NCI-H187 treated with DMSO at 0.1 percent for 48 hours (cell line): Measurements from ENCODE around the gene GNAS-AS1.

ENCODE experiments used
- DNase-seq: peaks from one replicate; lab custom pipeline; 2025; lab: John Stamatoyannopoulos, UW

Gene GNAS-AS1

GRCh38 chr20:58778760-58779159, 71.9 kb downstream of the GNAS-AS1 start:
- DNase-seq, result no peak

DNA sequence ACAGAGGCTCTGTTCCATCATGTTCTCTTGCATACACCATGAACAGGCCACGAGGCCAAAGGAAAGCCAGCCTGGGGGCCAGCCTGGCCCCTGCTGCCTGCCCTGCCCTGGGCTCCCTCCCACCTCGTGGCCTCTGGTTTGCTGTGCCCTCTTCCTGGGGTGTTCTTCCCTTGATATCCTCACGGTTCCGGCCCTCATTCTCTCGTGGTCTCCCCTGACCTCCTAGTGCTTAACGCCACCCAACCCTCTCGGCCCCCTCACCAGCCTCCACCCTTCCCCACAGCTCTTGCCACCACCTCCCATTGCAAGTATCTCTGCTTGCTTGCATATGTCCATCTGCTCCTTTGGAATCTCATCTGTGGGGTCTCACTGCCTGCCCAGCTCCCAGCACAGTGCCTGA, 73.0 kb downstream of the GNAS-AS1 start:
- DNase-seq, result no peak

DNA sequence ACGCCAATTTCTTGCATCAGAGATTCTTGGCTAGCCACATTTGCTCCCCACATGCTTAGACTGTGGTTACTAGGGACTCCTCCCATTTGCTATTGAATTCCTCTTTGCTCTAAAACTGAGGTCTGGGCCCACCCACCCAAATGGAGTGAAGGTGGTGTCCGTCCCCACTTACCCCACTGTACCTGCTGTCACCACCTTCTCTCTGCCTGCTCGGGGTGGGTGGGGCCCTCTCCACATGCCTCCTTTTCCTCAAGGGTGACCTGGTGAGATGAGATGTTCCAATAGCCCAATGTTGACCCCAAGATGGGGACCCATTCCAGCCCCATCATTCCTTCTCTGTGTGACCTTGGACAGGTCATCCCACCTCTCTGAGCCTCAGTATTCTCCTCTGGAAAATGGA, 74.6 kb downstream of the GNAS-AS1 start:
- DNase-seq, result no peak

- no peak for DNase-seq
Observed at GRCh38 chr20:58775371-58775770, 75.3 kb downstream of the GNAS-AS1 start.

GRCh38 chr20:58774667-58775263, 75.9 kb downstream of the GNAS-AS1 start:
- no peak for DNase-seq

DNA sequence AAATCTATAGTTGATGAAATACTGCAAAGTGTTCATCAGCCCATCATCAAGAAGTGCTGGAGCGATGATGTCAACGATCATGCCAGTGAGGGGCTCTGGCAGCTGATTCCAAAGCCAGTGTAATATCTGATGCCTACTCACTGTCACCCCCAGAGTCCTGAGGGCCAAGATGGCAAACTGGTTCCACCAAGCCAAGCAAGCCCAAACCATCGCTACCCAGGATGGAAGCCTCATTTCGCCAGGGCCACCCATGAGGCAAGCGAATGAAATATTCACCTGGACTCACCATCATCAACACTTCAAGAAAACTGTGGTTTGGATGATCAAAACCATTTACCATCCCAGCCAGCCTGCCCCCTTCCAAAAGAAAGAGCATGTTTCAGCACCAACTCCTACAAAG, 76.5 kb downstream of the GNAS-AS1 start:
- no peak for DNase-seq

DNA sequence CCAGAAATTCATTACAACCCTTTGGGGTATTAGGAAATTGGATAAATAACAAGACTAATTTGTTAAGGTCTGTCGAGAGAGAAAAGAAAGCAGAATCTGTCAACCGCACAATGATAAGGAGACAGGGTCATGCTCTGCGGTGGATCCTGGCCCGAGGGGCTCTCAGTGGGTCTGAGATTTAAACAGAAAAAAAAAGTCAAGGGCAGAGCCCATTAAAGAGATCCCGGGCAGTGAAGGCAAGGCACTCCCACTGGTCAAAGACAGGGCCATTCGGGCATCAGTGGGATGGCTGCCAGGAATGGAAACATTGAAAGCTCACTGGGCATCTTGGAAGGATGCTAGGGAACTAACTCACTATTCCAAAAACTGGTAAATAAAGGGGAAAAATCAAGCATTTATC, 77.9 kb downstream of the GNAS-AS1 start:
- DNase-seq, result no peak
